HuH-7.5 (cell line): ENCODE measurements around the gene TTPAL.
"Not testable (repeated sequence)": the region's sequence is repeated elsewhere in the genome, so short reads cannot be mapped to it uniquely, and the experiment has no call there.

Source experiments
- DNase-seq: peaks from one replicate; pipeline ENCODE4 v3.0.0; 2011; ENCODE audit warnings: low spot score

Gene TTPAL

DNA sequence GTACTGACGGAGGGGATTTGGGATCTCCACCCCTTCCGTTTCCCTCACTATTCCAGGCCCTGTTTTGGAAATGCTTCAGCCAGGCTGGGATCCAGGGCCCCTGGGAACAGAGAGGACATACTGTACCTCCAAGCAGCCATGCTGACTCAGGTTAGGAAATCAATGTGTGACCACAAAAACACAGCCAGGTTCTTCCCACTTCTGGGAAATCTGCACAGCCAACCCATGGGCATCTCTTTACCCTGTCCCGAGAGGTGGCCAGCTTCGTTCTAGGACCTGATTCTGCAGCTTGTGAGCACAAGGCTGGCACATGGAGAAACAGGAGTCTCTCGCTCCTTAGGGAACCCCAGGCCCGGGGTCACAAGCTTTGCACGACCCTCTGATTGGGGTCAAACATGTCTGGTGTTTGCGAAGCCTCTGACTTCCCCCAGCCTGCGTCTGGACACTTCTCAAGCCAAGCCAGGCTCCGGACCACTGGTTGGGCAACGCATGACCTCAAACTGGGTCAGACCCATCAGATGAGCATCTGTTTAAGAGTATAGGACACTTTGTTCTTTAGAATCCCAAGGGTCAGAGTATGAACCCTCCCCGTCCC, 8.3 kb upstream of the TTPAL start:
- DNase-seq = no peak

DNA sequence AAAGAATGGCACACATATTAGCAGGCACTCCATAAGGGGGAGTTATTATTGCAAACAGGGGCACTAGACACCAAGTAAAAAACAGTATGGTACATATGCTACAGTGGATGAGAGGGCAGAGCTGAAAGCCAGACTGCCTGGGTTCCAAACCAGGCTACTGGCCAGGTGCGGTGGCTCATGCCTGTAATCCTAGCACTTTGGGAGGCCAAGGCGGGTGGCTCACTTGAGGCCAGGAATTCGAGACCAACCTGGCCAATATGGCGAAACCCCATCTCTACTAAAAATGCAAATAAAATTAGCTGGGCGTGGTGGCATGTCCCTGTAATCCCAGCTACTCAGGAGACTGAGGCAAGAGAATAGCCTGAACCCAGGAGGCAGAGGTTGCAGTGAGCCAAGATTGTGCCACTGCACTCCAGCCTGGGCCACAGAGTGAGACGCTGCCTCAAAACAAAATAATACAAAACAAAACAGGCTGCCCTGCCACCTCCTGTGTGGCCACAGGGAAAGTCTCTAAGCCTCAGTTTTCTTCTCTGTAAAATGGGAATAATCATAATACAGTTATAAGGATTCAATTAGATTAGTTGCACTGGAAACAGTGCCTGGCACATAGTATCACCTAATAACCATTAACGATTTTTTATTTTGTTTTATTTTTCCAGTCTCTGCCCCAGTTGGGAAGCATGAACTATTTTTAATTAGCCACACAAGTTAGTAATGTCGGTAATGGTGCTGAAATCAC, 7.5 kb upstream of the TTPAL start:
- no peak for DNase-seq

- DNase-seq = no peak
These were observed 5.3 kb upstream of the TTPAL start for GRCh38 chr20:44470327-44470726.

DNA sequence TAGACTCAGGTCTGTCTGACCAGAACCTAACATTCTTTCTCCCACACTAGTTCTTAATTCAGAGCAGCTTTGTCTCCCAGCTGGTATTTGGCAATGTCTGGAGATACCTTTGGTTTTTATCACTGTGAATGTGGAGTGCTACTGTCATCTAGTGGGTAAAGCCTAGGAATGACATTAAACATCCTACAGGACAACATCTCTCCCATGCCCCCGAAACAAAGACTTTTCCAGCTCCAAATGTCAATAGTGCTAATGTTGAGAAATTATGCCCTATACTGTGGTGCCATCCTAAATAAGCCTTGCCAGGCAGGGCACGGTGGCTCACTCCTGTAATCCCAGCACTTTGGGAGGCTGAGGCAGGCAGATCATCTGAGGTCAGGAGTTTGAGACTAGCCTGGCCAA, 4.2 kb upstream of the TTPAL start:
- DNase-seq = no peak

GRCh38 chr20:44472283-44472682, 3.4 kb upstream of the TTPAL start:
- DNase-seq = not testable (repeated sequence)

GRCh38 chr20:44475372-44475693, 341 bp upstream of the TTPAL start:
- no peak for DNase-seq

- no peak for DNase-seq
These were observed 1.5 kb downstream of the TTPAL start for GRCh38 chr20:44477151-44477550.

DNA sequence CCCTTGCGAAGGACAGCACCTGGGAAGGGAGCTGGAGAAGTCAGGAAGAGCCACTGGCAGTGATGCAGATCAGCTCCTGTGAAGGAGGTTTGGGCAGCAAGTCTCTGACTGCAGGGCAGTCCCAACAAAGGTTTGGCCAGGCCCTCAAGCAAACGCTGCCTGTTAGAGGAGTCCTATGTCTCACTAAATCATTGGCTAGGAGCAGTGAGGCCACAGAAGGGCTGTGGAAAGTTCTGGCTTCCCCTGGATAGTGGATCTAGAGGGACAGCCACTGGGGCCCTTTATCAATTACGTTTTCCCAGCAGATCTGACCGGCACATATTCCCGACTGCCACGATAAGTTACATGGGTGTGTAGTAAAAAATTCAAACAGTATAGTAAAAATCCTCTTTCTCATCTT, 2.5 kb downstream of the TTPAL start:
- DNase-seq = no peak

- DNase-seq = no peak
These were observed 4.0 kb downstream of the TTPAL start for GRCh38 chr20:44479643-44480042.

DNA sequence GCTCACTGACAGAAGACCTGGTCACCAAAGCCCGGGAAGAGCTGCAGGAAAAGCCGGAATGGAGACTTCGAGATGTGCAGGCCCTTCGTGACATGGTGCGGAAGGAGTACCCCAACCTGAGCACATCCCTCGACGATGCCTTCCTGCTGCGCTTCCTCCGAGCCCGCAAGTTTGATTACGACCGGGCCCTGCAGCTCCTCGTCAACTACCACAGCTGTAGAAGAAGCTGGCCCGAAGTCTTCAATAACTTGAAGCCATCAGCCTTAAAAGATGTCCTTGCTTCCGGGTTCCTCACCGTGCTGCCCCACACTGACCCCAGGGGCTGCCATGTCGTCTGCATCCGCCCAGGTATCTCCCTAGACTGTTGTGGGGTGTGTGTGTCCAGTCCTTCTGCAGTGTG, 4.4 kb downstream of the TTPAL start:
- no peak for DNase-seq

DNA sequence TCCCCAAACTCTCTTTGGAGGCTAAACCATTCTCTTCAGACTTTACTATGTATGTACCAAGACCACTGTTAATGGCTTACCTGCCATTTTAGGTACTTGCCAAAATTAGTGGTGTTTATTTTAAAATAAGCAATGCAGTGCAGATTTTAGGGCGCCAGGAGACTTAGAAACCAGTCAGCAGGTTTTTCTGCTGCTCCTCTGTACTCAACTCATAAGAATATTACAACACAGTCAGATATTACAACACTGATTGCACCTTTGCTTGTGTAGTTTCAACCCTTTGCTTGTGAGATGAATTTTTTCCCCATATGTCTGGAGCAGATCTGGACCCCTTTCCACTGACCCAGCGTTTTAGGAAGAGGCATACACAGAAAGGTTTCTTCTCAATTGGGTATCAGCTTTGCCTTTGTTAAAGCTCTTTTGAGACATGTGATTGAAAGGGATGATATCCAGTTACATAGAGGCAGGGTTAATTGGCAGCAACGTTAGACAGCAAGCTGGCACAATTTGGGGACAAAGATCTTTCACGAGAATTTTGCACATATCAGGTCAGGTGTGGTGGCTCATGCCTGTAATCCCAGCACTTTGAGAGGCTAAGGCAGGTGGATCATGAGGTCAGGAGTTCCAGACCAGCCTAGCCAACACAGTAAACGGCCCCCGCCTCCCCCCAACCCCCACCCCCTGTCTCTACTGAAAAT, 6.2 kb downstream of the TTPAL start:
- no peak for DNase-seq

- DNase-seq = no peak
These were observed 7.4 kb downstream of the TTPAL start for GRCh38 chr20:44483112-44483511.

- DNase-seq = no peak
These were observed 9.6 kb downstream of the TTPAL start for GRCh38 chr20:44485078-44485829.

DNA sequence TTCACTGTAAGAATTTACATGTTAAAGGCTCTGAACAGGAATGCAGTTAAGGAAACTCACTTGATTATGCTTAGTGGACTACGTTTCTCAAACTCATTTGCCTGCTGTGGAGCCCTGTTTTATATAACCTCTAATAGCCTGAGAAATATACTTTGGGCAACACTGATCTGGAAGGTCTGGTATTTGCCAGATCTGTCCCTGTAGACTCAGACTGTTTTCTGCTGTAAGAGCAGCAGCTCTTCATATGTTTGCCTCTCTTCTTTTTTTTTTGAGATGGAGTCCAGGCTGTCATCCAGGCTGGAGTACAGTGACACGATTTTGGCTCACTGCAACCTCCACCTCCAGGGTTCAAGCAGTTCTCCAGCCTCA, 10.1 kb downstream of the TTPAL start:
- DNase-seq = no peak

DNA sequence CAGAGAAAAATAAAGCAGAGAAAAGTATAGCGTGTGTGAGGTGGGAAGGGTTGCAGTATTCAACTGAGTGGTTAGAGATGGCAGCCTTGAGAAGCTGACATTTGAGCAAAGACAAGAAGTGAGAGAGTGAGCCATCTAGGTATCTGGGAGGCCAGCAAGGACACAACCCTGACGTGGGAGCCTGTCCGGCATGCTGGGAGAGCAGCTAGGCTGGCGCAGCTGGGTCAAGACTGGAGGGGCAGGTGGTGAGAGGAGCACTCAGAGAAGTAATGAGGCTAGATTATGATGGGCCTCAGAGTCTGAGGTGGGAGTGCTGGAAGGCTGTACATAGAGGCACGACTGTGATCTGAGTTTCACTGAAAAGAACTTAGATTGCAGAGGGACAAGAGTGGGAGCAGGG, 12.9 kb downstream of the TTPAL start:
- no peak for DNase-seq

GRCh38 chr20:44489223-44489622, 13.5 kb downstream of the TTPAL start:
- DNase-seq = no peak

- DNase-seq = no peak
These were observed 14.3 kb downstream of the TTPAL start for GRCh38 chr20:44489931-44490330.

- DNase-seq = no peak
These were observed 16.1 kb downstream of the TTPAL start for GRCh38 chr20:44491635-44492395.

DNA sequence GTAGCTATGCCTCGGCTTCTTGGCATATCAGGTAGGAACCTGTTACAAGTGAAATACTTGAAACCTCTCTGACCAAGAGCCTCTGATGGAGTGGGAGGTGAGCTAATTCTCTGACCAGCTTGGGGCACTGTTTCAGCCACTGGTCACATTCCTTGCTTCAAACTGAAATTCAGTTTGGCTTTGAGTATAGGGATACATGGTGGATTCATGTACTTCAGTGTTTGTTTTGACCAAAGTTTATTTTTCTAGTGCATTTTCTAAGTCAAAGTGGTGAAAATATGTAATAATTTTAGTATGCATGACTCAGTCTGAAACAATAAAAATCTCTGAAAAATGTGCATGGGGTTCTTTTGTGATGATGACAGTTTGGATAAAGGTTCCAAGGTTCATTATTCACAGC, 18.6 kb downstream of the TTPAL start:
- DNase-seq = no peak

- DNase-seq = no peak
These were observed 19.0 kb downstream of the TTPAL start for GRCh38 chr20:44494681-44495080.

GRCh38 chr20:44495257-44495656, 19.6 kb downstream of the TTPAL start:
- DNase-seq = no peak

GRCh38 chr20:44495802-44496481, 20.3 kb downstream of the TTPAL start:
- DNase-seq = no peak
